GM13976 (cell line): ENCODE results near the gene SEC61B.

Experiments
- DNase-seq: peaks from one replicate; pipeline ENCODE4 v3.0.0; 2012; ENCODE audit warnings: low spot score
- in situ Hi-C: fragments of 300-500 bp; cut with MboI; formaldehyde crosslinking; loops from one replicate; pipeline ENCODE4 v1.12.0; 2022; ENCODE audit warnings: low sequenced_read_pairs, mixed read lengths, inconsistent platforms; ENCODE audit not compliant: unreplicated experiment
- TF ChIP-seq, protein P1 (sequence below): IDR thresholded peaks from 2 replicates; pipeline ENCODE4 v1.5.1; 2012; ENCODE audit warnings: borderline replicate concordance, mild to moderate bottlenecking; ENCODE audit not compliant: insufficient read depth; ENCODE audit errors: extremely low read depth, missing control alignments, control extremely low read depth

SEC61B gene

DNA sequence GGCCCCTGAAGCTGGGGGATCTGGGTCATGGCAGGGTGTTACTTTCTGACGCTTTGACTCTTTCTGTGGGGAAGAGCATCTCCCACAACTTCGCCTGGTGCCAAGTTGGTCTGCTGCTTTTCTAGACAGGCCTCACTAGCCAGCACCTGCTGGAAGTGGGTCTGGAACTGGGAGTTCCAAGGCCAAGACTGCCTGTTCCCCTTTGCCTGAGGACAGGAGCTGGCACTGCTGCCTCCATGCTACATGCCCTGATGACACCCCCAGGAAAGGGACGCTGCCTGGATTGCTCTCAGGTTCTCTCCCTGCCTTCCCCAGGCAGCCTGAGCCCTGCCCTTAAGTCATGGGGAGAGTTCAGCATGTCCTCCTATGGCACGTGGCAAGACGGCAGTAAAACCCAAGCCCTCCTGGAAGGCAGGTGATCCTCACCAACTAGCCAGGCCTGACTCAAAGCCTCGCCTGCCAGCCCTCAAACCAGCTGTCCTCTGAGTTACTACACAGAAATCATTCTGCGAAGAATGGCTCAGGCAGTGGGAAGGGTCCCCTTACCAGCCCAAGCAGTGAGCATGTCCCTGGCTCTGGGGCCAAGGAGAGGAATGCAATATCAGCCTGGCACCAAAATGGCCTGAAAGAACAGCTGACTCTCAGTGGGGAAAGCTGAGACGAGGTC is 35.8 kb downstream of the SEC61B start:
- TF ChIP-seq, protein P1, sequence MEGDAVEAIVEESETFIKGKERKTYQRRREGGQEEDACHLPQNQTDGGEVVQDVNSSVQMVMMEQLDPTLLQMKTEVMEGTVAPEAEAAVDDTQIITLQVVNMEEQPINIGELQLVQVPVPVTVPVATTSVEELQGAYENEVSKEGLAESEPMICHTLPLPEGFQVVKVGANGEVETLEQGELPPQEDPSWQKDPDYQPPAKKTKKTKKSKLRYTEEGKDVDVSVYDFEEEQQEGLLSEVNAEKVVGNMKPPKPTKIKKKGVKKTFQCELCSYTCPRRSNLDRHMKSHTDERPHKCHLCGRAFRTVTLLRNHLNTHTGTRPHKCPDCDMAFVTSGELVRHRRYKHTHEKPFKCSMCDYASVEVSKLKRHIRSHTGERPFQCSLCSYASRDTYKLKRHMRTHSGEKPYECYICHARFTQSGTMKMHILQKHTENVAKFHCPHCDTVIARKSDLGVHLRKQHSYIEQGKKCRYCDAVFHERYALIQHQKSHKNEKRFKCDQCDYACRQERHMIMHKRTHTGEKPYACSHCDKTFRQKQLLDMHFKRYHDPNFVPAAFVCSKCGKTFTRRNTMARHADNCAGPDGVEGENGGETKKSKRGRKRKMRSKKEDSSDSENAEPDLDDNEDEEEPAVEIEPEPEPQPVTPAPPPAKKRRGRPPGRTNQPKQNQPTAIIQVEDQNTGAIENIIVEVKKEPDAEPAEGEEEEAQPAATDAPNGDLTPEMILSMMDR, result no peak
- DNase-seq, result no peak
- in situ Hi-C loops, result loop anchor here (10.0 to 25.0 kb wide), 3 partner anchors 557 to 954 kb away; no protein-coding TSS in a partner anchor

DNA sequence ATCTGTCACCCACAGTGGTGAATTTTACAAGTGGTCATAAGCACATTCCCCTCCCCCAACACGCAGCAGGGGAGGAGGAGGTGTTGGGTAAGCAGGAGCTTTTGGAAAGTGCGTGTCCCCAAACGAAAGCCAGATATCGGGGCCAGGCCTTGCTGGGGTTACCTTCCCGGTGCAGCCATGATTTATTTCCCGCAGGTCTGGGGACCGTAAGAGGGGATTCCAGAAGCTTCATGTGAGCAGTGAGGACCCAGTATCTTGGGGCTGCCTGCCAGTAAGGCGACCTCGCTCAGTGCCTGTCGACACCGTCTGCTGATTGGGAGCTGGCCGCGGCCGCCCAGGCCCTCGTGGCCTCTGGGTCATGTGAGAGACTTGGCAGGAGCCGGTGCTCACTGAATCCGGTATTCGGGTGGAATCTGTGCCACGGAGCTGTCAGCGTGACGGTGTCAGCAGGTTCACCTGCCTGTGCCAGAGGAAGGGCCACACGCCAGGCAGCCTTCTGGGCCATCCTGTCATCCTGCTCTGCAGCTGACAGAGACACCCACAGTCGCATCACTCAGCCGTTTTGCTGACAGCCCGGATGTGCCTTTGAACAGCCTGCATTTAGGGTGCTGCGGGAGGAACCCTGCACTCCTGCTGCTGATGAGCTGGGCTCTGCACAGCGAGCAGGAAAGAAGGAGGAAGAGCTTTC is 37.3 kb downstream of the SEC61B start:
- TF ChIP-seq, protein P1, result no peak
- in situ Hi-C loops, result loop anchor here (10.0 to 25.0 kb wide), 3 partner anchors 555 to 953 kb away; no protein-coding TSS in a partner anchor
- peak; percentile 54 for DNase-seq

DNA sequence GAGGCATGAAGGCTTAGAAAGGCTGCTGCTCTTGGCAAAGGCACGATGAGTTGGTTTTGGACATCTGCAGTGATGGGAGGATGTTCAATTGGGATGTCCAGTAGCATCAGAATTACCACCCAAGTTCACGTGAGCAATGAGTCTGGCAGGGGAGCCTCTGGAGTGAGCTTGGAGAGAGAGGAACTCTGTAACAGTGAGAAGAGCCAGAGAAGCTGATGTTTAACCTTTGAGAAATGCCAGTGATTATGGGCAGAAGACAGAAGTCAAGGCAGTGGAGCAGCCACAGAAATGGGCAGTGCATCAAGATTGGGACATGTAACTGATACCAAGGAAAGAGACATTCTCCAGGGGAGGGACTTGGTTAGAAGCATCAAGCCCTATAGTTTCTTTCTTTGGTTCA is 39.8 kb downstream of the SEC61B start:
- TF ChIP-seq, protein P1, result no peak
- in situ Hi-C loops, result loop anchor here (25.0 kb wide), 2 partner anchors 750 to 950 kb away; no protein-coding TSS in a partner anchor

DNA sequence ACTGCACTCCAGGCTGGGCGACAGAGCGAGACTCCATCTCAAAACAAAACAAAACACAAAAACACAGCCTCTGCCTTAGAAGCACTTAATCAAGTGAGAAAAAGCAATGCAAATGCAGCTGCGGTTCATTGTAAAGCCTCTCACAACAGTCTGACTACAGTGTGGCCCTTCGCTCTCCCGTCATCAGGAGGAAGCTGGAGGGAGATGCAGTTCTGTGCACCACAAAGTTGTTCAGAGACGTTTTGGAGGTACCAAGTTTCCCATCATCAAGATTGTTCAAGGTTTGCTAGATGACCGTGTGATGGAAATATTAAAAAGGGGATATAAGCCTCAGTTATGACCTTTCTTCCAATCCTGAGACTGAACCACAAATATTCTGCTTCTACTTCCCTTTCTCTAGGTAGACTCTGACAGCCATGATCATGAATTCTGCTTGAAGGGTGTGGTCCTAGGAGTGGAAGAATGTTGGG is 40.9 kb downstream of the SEC61B start:
- peak; percentile 37 for DNase-seq
- in situ Hi-C loops, result loop anchor here (25.0 kb wide), 2 partner anchors 749 to 949 kb away; no protein-coding TSS in a partner anchor
- TF ChIP-seq, protein P1, result no peak

More for the DNA sequence above, 39.8 kb downstream of the SEC61B start:
- DNase-seq, result no peak

DNA sequence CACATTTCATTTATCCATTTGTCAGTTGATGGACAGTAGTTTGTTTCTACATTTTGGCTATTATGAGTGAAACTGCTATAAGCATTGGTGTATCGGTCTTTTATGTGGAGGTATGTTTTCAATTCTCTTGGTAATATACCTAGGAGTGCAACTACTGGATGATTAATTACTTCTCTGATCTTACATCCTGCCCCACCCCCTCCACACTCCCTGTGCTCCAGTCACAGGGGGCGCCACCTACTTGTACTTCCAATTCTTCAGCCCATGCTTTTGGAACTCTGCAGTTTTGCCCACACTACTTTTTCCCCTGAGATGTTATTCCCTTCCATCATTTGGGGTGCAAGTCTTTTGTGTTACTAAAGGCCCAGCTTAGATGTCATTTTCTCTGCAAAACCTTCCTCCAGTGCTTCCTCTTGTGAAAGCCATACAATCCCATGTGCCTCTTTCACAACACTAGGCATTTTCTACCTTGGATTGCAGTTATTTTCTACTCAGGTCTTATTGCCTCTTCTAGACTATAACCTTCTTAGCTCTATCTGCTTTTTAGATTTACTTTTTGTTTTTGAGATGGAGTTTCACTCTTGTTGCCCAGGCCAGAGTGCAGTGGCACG is 42.1 kb downstream of the SEC61B start:
- no peak for DNase-seq
- in situ Hi-C loops, result loop anchor here (25.0 kb wide), 2 partner anchors 748 to 948 kb away; no protein-coding TSS in a partner anchor
- TF ChIP-seq, protein P1, result no peak

DNA sequence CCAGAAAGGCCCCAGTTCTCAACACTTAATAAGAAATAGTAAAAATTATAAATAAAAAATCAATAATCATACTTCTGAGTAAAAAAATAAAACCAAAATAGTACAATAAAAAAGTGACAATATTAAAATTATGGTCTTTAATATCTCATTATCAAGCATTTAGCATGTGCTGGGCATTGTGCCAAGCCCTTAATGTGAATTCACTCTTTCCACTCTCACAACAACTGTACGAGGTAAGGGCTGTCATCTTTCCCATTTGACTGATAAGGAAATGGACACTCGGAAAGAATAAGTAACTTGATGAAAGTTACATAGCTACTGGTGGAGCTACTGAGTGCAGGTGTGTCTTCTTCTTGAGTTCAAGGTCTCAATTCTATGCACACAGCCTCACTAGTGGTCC is 43.6 kb downstream of the SEC61B start:
- DNase-seq, result no peak
- TF ChIP-seq, protein P1, result no peak
- in situ Hi-C loops, result loop anchor here (25.0 kb wide), 2 partner anchors 747 to 947 kb away; no protein-coding TSS in a partner anchor
